HG03469 (cell line): Measurements from ENCODE around the gene DENND4A.
"Not testable (repeated sequence)": the region's sequence is repeated elsewhere in the genome, so short reads cannot be mapped to it uniquely, and the experiment has no call there.

ENCODE experiments used
- ATAC-seq: cut with Tn5 transposase; IDR thresholded peaks from one replicate; pipeline ENCODE4 v1.9.1; 2021; ENCODE audit warnings: mild to moderate bottlenecking, moderate library complexity, moderate number of reproducible peaks; ENCODE audit not compliant: unreplicated experiment

Gene DENND4A

GRCh38 chr15:65639509-65639908 lies 152.6 kb downstream of the DENND4A start:
- no peak for ATAC-seq

- no peak for ATAC-seq
Measured at GRCh38 chr15:65638681-65639089, 153.4 kb downstream of the DENND4A start.

GRCh38 chr15:65638109-65638508 lies 154.0 kb downstream of the DENND4A start:
- no peak for ATAC-seq

GRCh38 chr15:65634356-65634755 lies 157.7 kb downstream of the DENND4A start:
- no peak for ATAC-seq

GRCh38 chr15:65633752-65634151 lies 158.3 kb downstream of the DENND4A start:
- no peak for ATAC-seq

- ATAC-seq: no peak
Measured at GRCh38 chr15:65632780-65633375, 159.2 kb downstream of the DENND4A start.

- ATAC-seq: no peak
Measured at GRCh38 chr15:65631503-65631902, 160.6 kb downstream of the DENND4A start.

GRCh38 chr15:65630760-65631159 lies 161.3 kb downstream of the DENND4A start:
- ATAC-seq: no peak

GRCh38 chr15:65629548-65629947 lies 162.5 kb downstream of the DENND4A start:
- no peak for ATAC-seq

- no peak for ATAC-seq
Measured at GRCh38 chr15:65626856-65627255, 165.2 kb downstream of the DENND4A start.

- ATAC-seq: no peak
Measured at GRCh38 chr15:65623103-65623502, 169.0 kb downstream of the DENND4A start.

- no peak for ATAC-seq
Measured at GRCh38 chr15:65621638-65622037, 170.5 kb downstream of the DENND4A start, which contains the start of gene SLC24A1. TSS of gene SLC24A1 (plus strand) at chr15:65621938. CDS start at chr15:65624081, 2,143 bp downstream.

GRCh38 chr15:65620833-65621232 lies 171.3 kb downstream of the DENND4A start:
- no peak for ATAC-seq

GRCh38 chr15:65619626-65620290 lies 172.3 kb downstream of the DENND4A start:
- no peak for ATAC-seq

- no peak for ATAC-seq
Measured at GRCh38 chr15:65618560-65619109, 173.5 kb downstream of the DENND4A start.

- ATAC-seq: not testable (repeated sequence)
Measured at GRCh38 chr15:65615887-65616286, 176.2 kb downstream of the DENND4A start.

GRCh38 chr15:65612949-65613744 lies 178.9 kb downstream of the DENND4A start:
- ATAC-seq: no peak

GRCh38 chr15:65612616-65612946 lies 179.5 kb downstream of the DENND4A start:
- no peak for ATAC-seq

GRCh38 chr15:65611888-65612615 lies 180.0 kb downstream of the DENND4A start:
- ATAC-seq: no peak

- peak; percentile 87 for ATAC-seq
Measured at GRCh38 chr15:65610871-65611718, 181.0 kb downstream of the DENND4A start, which contains the start of gene INTS14. TSS of gene INTS14 (minus strand) at chr15:65611131. CDS start at chr15:65607380, 3,751 bp downstream.
